Activated CD8-positive, alpha-beta memory T cell treated with anti-CD3 and anti-CD28 coated beads, Interleukin-2, amount 50 U/mL, for 48 hours (primary cell): Measurements from ENCODE around the gene CA14.
A peak's percentile ranks its signal among the peaks of the same experiment; 100 is the strongest.
"Not testable (repeated sequence)": the region's sequence is repeated elsewhere in the genome, so short reads cannot be mapped to it uniquely, and the experiment has no call there.

ENCODE experiments used
- DNase-seq: peaks from one replicate; pipeline ENCODE4 v3.0.0-alpha.2; 2020

The CA14 gene

GRCh38 chr1:150236614-150237100, 20.9 kb upstream of the CA14 start:
- DNase-seq: no peak

GRCh38 chr1:150237176-150237575, 20.4 kb upstream of the CA14 start:
- not testable (repeated sequence) for DNase-seq

- DNase-seq: no peak
Measured at GRCh38 chr1:150237746-150238145, 19.8 kb upstream of the CA14 start.

GRCh38 chr1:150243003-150243402, 14.6 kb upstream of the CA14 start:
- no peak for DNase-seq

- DNase-seq: no peak
Measured at GRCh38 chr1:150249936-150250335, 7.6 kb upstream of the CA14 start.

- DNase-seq: no peak
Measured at GRCh38 chr1:150256198-150256553, 1.4 kb upstream of the CA14 start.

- DNase-seq: no peak
Measured at GRCh38 chr1:150256554-150257341, 826 bp upstream of the CA14 start.

GRCh38 chr1:150259217-150259616, 1.6 kb downstream of the CA14 start:
- no peak for DNase-seq

- no peak for DNase-seq
Measured at GRCh38 chr1:150259758-150260669, 2.4 kb downstream of the CA14 start.

- no peak for DNase-seq
Measured at GRCh38 chr1:150261367-150261766, 3.8 kb downstream of the CA14 start.

GRCh38 chr1:150262388-150263320, 5.1 kb downstream of the CA14 start:
- no peak for DNase-seq

- DNase-seq: no peak
Measured at GRCh38 chr1:150263549-150263948, 6.0 kb downstream of the CA14 start.

- DNase-seq: no peak
Measured at GRCh38 chr1:150267896-150268295, 10.3 kb downstream of the CA14 start.

- peak; percentile 61 for DNase-seq
Measured at GRCh38 chr1:150268340-150268704, 10.7 kb downstream of the CA14 start.

- peak; percentile 94 for DNase-seq
Measured at GRCh38 chr1:150268705-150269403, 11.3 kb downstream of the CA14 start, which contains the start of gene APH1A. TSS of gene APH1A (minus strand) at chr1:150269016. CDS start at chr1:150268810, 206 bp downstream.

- no peak for DNase-seq
Measured at GRCh38 chr1:150269451-150269850, 11.9 kb downstream of the CA14 start.

GRCh38 chr1:150271291-150271959, 13.9 kb downstream of the CA14 start:
- DNase-seq: no peak

GRCh38 chr1:150273311-150273710, 15.7 kb downstream of the CA14 start:
- no peak for DNase-seq

- no peak for DNase-seq
Measured at GRCh38 chr1:150280138-150280707, 22.6 kb downstream of the CA14 start.

- DNase-seq: peak; percentile 67
Measured at GRCh38 chr1:150281221-150281757, 23.7 kb downstream of the CA14 start.
